Lower leg skin (tissue), 4 donors: ENCODE data around the gene FTL. TPM values are rescaled to one million over a fixed set of nuclear protein-coding genes. Genes with fewer than 3 reads are reported as not detected.
A peak's percentile ranks its signal among the peaks of the same experiment; 100 is the strongest.

Experiments used
- DNase-seq, 2 donors: peaks; one replicate each; pipeline ENCODE4 v3.0.0-alpha.2; 2019; ENCODE audit warnings: low spot score in 2 of 2
- H3K4me3 ChIP-seq: fragments of 200-600 bp; sonication (generic); 2 replicates; pipeline ENCODE4 v1.5.1; 2017; ENCODE audit warnings: mild to moderate bottlenecking, low read depth; ENCODE audit not compliant: poor library complexity, severe bottlenecking
- POLR2A ChIP-seq, 2 donors: fragments of 450-650 bp; IDR thresholded peaks; one replicate each; pipeline ENCODE4 v1.6.1; 2016 to 2017; ENCODE audit warnings: antibody characterized with exemption in 2 of 2, mild to moderate bottlenecking in 1 of 2, moderate library complexity in 1 of 2
- WGBS, 2 donors: methylation state at CpG; one replicate each; pipeline ENCODE4 v1.1.5; 2018; 5-methylcytosine and 5-hydroxymethylcytosine counted together
- intact Hi-C: fragments of 100-400 bp; cut with DNase I; formaldehyde crosslinking; loops from one replicate; pipeline ENCODE4 v1.15.0; 2023; ENCODE audit warnings: low total_unique reads
- total RNA-seq, 4 donors: library from RNA; depleted of rRNA; stranded (reverse); fragments of >200 nt; gene quantifications; one replicate each; pipeline ENCODE4 v1.1.0, GENCODE V29; 2016
- TF ChIP-seq, protein P1 (sequence below), 3 donors: fragments of 450-650 bp; IDR thresholded peaks; one replicate each; pipeline ENCODE4 v1.5.1; 2016; ENCODE audit warnings: antibody characterized with exemption in 3 of 3, mild to moderate bottlenecking in 3 of 3, moderate library complexity in 2 of 3

FTL gene
- total RNA-seq, 4 donors from 2014 or later = 1,012 to 1,617 (median 1,174) TPM

DNA sequence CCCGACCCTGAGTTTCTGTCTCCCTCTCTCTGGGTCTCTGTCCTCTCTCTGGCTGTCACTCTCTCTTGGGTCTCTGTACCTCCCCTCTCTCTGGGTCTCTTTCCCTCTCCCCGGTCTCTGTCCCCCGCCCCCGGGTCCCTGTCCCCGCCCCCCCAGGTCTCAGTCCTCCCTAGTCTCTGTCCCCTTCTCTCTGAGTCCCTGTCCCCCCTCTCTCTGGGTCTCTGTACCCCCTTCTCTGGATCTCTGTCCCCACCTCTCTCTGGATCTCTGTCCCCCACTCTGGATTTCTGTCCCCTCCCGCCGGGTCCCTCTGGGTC is 2.3 kb upstream of the FTL start:
- H3K4me3 ChIP-seq = no peak overlapping the region
- intact Hi-C loops = no loop called here
- no peak for DNase-seq
- TF ChIP-seq, protein P1, sequence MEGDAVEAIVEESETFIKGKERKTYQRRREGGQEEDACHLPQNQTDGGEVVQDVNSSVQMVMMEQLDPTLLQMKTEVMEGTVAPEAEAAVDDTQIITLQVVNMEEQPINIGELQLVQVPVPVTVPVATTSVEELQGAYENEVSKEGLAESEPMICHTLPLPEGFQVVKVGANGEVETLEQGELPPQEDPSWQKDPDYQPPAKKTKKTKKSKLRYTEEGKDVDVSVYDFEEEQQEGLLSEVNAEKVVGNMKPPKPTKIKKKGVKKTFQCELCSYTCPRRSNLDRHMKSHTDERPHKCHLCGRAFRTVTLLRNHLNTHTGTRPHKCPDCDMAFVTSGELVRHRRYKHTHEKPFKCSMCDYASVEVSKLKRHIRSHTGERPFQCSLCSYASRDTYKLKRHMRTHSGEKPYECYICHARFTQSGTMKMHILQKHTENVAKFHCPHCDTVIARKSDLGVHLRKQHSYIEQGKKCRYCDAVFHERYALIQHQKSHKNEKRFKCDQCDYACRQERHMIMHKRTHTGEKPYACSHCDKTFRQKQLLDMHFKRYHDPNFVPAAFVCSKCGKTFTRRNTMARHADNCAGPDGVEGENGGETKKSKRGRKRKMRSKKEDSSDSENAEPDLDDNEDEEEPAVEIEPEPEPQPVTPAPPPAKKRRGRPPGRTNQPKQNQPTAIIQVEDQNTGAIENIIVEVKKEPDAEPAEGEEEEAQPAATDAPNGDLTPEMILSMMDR (IDR thresholded peaks at IDR 0.05) = no peak
- TF ChIP-seq POLR2A (IDR thresholded peaks at IDR 0.05) = no peak
- 64 to 65% methylated on average over 5 to 7 of the region's 7 CpGs for WGBS, 2 donors

DNA sequence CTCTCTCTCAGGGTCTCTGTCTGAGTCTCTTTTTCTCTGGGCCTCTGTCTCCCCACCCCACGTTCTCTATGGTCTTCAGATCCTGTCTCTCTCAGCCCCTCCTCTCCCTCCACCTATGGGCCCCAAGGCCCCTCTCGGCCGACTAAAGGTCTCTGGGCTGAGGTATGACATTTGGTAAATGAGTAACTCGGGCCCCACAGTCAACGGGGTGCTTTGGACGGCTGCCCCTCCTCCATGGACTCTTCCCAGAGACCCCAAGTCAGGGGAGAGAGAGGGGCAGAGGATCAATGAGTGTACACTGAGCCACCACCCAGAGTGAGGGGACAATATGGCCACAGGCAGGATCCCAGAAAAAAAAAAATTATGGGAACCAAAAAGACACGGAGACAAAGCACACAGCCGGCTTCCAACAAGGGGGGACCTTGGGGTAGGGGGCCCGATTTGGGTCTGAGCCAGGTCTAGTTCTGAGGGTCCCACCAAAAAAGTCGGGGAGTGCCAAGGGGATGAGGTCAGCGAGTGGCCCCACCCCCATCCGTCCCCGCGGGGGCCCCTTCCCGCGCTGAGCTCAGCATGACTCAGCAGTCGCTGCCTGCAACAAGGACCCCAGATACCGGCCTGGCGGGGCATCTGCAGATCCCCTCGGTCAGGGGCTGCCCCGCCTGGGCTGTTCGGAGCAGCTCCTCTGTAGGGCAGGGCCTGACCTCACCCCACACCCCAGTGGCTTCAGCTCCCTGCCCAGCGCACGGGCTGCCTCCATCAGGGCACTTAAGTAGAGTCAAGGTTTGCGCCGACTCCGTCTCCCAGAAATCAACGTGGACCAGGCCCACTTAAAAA is 1.5 kb upstream of the FTL start:
- peak; percentile 71 to 97 for DNase-seq
- 10 to 11% methylated on average over 19 to 28 of the region's 28 CpGs for WGBS, 2 donors
- intact Hi-C loops = no loop called here
- TF ChIP-seq, protein P1 (IDR thresholded peaks at IDR 0.05) = no peak
- no peak for TF ChIP-seq POLR2A (IDR thresholded peaks at IDR 0.05)
- H3K4me3 ChIP-seq = peak overlapping the region; percentile 5

DNA sequence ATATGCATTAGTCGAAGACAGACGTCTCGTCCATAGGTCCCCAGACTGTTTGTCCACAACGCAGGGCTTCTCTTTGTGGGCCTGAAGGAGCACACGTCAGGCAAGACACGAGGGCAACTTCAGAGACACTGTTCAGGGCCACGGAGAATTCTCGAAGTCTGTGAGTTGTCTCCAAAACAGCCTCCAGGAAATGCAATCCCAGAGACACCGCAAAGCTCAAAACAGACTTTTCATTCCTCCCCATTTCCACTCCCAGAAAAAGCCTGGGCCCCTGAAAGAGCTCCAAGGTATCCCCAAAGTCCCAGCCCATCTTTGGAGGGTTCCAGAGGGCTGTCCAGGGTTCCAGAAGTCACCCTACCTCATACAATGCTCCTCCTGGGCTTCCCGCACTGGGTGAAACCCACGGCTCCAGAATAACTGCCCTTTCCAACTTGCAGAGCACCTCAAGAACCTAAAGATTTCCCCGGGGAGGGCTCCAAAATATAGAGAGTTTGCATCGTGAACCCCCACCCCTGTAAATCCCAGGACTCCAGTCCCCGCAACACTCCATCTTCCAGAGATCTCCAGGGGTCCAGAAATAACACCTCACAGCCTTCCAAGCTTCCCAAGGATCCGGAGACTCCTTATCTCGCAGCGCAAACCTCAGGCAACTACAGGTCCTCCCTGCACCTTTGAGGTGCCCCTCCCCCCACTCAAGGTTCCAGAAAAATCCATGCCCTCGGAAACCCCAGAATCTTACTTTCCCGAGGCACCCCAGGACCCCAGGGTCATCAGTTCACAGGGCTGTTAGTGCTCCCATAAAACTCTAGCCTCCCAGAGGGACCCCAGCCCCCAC is 687 bp upstream of the FTL start:
- 13 to 17% methylated on average over 19 of the region's 19 CpGs for WGBS, 2 donors
- H3K4me3 ChIP-seq = peak overlapping the region; percentile 5
- no peak for DNase-seq
- TF ChIP-seq POLR2A (IDR thresholded peaks at IDR 0.05) = no peak
- TF ChIP-seq, protein P1 (IDR thresholded peaks at IDR 0.05) = no peak
- intact Hi-C loops = no loop called here

DNA sequence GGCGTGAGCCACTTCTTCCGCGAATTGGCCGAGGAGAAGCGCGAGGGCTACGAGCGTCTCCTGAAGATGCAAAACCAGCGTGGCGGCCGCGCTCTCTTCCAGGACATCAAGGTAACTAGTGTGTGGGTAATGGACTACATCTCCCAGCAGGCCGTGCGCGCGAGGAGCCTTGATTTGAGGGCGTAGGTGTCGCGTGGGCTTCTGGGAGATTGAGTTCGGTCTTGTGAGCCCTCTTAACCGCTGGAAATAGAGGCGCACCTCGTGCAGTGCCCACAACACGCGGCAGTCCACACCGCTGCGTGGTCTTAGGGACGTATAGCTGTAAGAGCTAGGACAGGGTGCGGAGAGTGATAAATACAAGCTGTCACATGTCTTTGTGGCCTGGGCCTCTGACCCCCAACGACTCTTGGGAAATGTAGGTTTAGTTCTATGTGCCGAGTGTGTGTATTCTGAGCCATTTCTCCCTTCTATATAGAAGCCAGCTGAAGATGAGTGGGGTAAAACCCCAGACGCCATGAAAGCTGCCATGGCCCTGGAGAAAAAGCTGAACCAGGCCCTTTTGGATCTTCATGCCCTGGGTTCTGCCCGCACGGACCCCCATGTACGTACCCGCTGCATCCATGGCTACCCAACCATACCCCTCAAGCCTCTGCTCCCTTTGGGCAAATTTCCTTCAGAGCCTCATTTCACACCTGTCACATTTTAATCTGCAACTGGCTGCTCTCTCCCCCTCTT is 864 bp downstream of the FTL start:
- peak overlapping the region; percentile 80 for H3K4me3 ChIP-seq
- WGBS, 2 donors = 10 to 12% methylated on average over 36 of the region's 36 CpGs
- DNase-seq = peak; percentile 90 to 97
- intact Hi-C loops = no loop called here
- TF ChIP-seq POLR2A (IDR thresholded peaks at IDR 0.05) = no peak
- TF ChIP-seq, protein P1 (IDR thresholded peaks at IDR 0.05) = no peak

DNA sequence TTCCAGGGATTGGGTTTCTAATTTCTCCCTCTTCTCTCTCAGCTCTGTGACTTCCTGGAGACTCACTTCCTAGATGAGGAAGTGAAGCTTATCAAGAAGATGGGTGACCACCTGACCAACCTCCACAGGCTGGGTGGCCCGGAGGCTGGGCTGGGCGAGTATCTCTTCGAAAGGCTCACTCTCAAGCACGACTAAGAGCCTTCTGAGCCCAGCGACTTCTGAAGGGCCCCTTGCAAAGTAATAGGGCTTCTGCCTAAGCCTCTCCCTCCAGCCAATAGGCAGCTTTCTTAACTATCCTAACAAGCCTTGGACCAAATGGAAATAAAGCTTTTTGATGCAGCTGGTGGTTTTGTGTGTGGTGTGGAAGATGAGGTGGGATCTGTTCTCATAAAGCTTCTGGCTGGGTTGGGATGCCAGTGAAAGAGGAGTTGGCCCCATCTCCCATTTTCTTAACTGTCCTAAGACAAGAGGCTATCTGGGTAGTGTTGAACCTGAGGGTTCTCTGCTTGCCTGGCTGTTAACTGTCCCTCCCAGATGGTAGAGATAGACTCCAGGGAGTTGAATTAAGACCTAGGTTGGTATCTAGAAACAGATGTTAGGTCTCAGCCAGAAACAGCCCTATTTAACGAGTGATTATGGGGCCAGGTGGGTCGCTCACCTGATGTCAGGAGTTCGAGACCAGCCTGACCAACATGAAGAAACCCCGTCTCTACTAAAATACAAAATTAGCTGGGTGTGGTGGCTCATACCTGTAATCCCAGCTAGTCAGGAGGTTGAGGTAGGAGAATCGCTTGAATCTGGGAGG is 1.6 kb downstream of the FTL start:
- no peak for DNase-seq
- WGBS, 2 donors = 84 to 85% methylated on average over 10 of the region's 10 CpGs
- intact Hi-C loops = no loop called here
- TF ChIP-seq, protein P1 (IDR thresholded peaks at IDR 0.05) = no peak
- no peak for TF ChIP-seq POLR2A (IDR thresholded peaks at IDR 0.05)
- H3K4me3 ChIP-seq = peak overlapping the region; percentile 80
